Lower leg skin (tissue), 4 donors: ENCODE results near the gene REC8. TPM values are rescaled to one million over a fixed set of nuclear protein-coding genes. Genes with fewer than 3 reads are reported as not detected.
"Not testable (repeated sequence)": the region's sequence is repeated elsewhere in the genome, so short reads cannot be mapped to it uniquely, and the experiment has no call there.

Experiments used
- DNase-seq, 2 donors: peaks; one replicate each; pipeline ENCODE4 v3.0.0-alpha.2; 2019; ENCODE audit warnings: low spot score in 2 of 2
- H3K4me3 ChIP-seq: fragments of 200-600 bp; sonication (generic); 2 replicates; pipeline ENCODE4 v1.5.1; 2017; ENCODE audit warnings: mild to moderate bottlenecking, low read depth; ENCODE audit not compliant: poor library complexity, severe bottlenecking
- POLR2A ChIP-seq, 2 donors: fragments of 450-650 bp; IDR thresholded peaks; one replicate each; pipeline ENCODE4 v1.6.1; 2016 to 2017; ENCODE audit warnings: antibody characterized with exemption in 2 of 2, mild to moderate bottlenecking in 1 of 2, moderate library complexity in 1 of 2
- WGBS, 2 donors: methylation state at CpG; one replicate each; pipeline ENCODE4 v1.1.5; 2018; 5-methylcytosine and 5-hydroxymethylcytosine counted together
- intact Hi-C: fragments of 100-400 bp; cut with DNase I; formaldehyde crosslinking; loops from one replicate; pipeline ENCODE4 v1.15.0; 2023; ENCODE audit warnings: low total_unique reads
- microRNA-seq, 2 donors: library from miRNA; unstranded; fragments of <30 nt; microRNA quantifications; one replicate each; pipeline ENCODE4, GENCODE V29; 2016; ENCODE audit warnings: borderline replicate concordance in 2 of 2, borderline number of aligned reads in 1 of 2
- total RNA-seq, 4 donors: library from RNA; depleted of rRNA; stranded (reverse); fragments of >200 nt; gene quantifications; one replicate each; pipeline ENCODE4 v1.1.0, GENCODE V29; 2016
- TF ChIP-seq, protein P1 (sequence below), 3 donors: fragments of 450-650 bp; IDR thresholded peaks; one replicate each; pipeline ENCODE4 v1.5.1; 2016; ENCODE audit warnings: antibody characterized with exemption in 3 of 3, mild to moderate bottlenecking in 3 of 3, moderate library complexity in 2 of 3

The REC8 gene
- total RNA-seq, 4 donors from 2014 or later = 1.2 to 7.1 (median 2.4) TPM

DNA sequence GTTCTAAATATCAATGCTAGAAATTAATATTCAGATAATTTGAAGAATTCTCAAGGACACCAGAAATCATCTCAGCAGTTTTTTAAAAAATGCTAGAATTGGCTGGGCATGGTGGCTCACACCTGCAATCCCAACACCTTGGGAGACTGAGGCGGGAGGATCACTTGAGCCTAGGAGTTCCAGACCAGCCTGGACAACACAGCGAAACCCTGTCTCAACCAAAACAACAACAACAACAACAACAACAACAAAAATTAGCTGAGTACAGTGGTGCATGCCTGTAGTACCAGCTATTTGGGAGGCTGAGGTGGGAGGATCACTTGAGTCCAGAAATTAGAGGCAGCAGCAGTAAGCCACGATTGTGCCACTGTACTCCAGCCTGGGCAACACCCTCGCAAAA, 47.2 kb downstream of the REC8 start:
- no peak overlapping the region for H3K4me3 ChIP-seq
- TF ChIP-seq, protein P1, sequence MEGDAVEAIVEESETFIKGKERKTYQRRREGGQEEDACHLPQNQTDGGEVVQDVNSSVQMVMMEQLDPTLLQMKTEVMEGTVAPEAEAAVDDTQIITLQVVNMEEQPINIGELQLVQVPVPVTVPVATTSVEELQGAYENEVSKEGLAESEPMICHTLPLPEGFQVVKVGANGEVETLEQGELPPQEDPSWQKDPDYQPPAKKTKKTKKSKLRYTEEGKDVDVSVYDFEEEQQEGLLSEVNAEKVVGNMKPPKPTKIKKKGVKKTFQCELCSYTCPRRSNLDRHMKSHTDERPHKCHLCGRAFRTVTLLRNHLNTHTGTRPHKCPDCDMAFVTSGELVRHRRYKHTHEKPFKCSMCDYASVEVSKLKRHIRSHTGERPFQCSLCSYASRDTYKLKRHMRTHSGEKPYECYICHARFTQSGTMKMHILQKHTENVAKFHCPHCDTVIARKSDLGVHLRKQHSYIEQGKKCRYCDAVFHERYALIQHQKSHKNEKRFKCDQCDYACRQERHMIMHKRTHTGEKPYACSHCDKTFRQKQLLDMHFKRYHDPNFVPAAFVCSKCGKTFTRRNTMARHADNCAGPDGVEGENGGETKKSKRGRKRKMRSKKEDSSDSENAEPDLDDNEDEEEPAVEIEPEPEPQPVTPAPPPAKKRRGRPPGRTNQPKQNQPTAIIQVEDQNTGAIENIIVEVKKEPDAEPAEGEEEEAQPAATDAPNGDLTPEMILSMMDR (IDR thresholded peaks at IDR 0.05) = no peak
- no peak for TF ChIP-seq POLR2A (IDR thresholded peaks at IDR 0.05)
- 84 to 89% methylated on average over 4 of the region's 4 CpGs for WGBS, 2 donors
- intact Hi-C loops = no loop called here
- DNase-seq = peak in 1 of 2 donors; percentile 20

DNA sequence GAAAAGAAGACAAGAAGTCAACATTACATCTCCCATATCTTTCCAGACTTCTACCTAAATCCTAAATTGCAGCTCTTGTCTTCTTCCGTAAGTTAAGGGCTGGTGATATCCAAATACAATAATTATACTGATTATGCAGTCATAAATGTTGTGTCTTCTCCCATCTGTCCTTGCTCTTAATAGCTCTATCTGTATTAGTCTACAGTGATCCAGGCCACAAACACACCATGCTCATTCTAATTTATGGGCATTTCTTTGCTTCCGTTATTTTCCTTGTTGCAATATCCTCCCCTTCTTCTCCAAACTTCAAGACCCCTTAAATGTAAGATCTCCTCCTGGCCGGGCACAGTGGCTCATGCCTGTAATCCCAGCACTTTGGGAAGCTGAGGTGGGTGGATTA, 47.6 kb downstream of the REC8 start:
- DNase-seq = no peak
- H3K4me3 ChIP-seq = no peak overlapping the region
- 62% methylated on average over 3 of the region's 3 CpGs for WGBS, 2 donors
- intact Hi-C loops = no loop called here
- TF ChIP-seq, protein P1 (IDR thresholded peaks at IDR 0.05) = no peak
- TF ChIP-seq POLR2A (IDR thresholded peaks at IDR 0.05) = no peak

DNA sequence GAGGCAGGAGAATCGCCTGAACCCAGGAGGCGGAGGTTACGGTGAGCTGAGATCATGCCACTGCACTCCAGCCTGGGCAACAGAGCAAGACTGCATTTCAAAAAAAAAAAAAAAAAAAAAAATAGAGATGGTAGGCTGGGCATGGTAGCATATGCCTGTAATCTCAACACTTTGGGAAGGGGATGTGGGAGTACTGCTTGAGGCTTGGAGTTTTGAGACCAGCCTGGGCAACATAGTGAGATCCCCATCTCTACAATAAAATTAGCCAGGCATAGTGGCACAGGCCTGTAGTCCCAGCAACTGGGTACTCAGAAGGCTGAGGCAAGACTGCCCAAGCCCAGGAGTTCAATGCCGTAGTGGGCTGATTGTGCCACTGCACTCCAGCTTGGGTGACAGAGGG, 51.1 kb downstream of the REC8 start:
- WGBS, 2 donors = 94 to 98% methylated on average over 4 of the region's 4 CpGs
- H3K4me3 ChIP-seq, intact Hi-C loops: not testable (repeated sequence)
- peak in 1 of 2 donors; percentile 14 for DNase-seq

DNA sequence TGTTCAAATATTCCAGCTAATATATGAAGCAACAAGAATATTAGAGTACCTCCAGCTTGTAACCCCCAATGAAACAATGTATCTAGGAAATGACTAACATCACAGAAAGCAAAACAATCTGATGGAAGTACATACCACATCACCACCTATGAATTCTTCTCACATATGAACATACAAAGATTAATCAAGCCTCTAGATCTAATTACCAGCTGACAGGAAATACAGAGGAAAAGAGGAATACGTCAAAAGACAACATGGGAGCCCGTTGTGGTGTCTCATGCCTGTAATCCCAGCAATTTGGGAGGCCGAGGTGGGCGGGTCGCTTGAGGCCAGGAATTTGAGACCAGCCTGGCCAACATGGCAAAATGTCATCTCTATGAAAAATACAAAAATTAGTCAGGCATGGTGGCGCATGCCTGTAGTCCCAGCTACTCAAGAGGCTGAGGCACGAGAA, 52.8 kb downstream of the REC8 start:
- intact Hi-C loops = no loop called here
- peak in 1 of 2 donors; percentile 63 for DNase-seq
- H3K4me3 ChIP-seq = no peak overlapping the region
- TF ChIP-seq, protein P1 (IDR thresholded peaks at IDR 0.05) = no peak
- no peak for TF ChIP-seq POLR2A (IDR thresholded peaks at IDR 0.05)
- WGBS, 2 donors = 76 to 84% methylated on average over 7 of the region's 7 CpGs

DNA sequence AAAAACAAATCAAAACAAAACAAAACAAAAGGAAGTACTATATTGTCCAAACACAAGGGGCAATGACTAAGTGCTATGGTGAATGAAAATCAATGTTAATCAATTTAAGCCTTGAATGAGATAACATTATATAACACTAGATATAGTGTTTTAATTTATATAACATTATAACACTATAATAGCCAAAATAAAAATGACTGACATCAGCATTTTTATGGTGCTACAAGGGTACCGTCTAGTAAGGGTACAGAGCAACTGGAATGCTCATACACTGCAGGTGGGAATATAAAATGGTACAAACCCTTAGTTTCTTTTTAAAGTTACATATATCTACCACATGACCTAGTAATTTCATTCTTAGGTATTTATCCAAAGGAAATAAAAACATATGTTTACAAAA, 54.6 kb downstream of the REC8 start:
- TF ChIP-seq, protein P1 (IDR thresholded peaks at IDR 0.05) = no peak
- no peak for TF ChIP-seq POLR2A (IDR thresholded peaks at IDR 0.05)
- no peak for DNase-seq
- H3K4me3 ChIP-seq = no peak overlapping the region
- intact Hi-C loops = no loop called here
- 67 to 72% methylated on average over 1 of the region's 1 CpG for WGBS, 2 donors

DNA sequence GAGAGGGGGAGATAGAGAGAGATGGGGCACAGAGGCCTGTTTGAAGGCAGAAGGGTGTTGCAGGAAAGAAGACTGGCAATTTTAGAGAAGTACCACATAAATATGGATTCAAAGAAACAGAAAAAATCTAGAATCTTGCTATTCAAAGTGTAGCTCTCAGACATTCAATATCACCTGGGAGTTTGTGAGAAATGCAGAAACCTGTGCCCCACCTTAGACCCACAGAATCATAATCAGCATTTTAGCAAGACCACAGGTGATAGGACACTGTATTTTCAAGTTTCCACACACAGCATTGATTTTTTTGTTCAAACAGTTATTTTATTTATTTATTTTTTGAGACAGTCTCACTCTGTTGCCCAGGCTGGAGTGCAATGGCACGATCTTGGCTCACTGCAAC, 57.0 kb downstream of the REC8 start:
- H3K4me3 ChIP-seq = no peak overlapping the region
- TF ChIP-seq POLR2A (IDR thresholded peaks at IDR 0.05) = no peak
- TF ChIP-seq, protein P1 (IDR thresholded peaks at IDR 0.05) = no peak
- intact Hi-C loops = no loop called here
- 0 to 100% methylated on average over 1 of the region's 1 CpG for WGBS, 2 donors
- no peak for DNase-seq

Small RNA genes within 50 kb of the gene (microRNA-seq; reads per million reads assigned to microRNA genes)
- 0 reads per million in 2 donors for gene MIR7703

Other genes starting within 250 kb of the REC8 start
- gene DHRS4, start 218.3 kb upstream of the REC8 start, total RNA-seq = 10 to 100 TPM; 29.9 to 54.0 (median 38.9) TPM
- 10 to 100 TPM; 15.8 to 40.4 (median 23.3) TPM for gene DHRS4L2, start 183.2 kb upstream of the REC8 start, total RNA-seq
- 1 to 10 TPM; 2.8 to 7.6 (median 5.2) TPM for gene CARMIL3, start 120.1 kb upstream of the REC8 start, total RNA-seq
- under 1 TPM in 1 of 4 donors, not detected in 3; 0.39 TPM for gene CPNE6, start 100.5 kb upstream of the REC8 start, total RNA-seq
- gene PCK2, start 77.8 kb upstream of the REC8 start, total RNA-seq = 10 to 100 TPM; 15.4 to 29.0 (median 21.0) TPM
- gene DCAF11, start 57.3 kb upstream of the REC8 start, total RNA-seq = 100 to 1,000 TPM in 1 of 4 donors, 10 to 100 TPM in 3; 53.3 to 134 (median 64.3) TPM
- 1 to 10 TPM in 2 of 4 donors, under 1 TPM in 1, not detected in 1; 0.52 to 2.4 (median 2.2) TPM for gene NRL, start 57.1 kb upstream of the REC8 start, total RNA-seq
- gene FITM1, start 41.4 kb upstream of the REC8 start, total RNA-seq = 1 to 10 TPM in 2 of 4 donors, under 1 TPM in 1, not detected in 1; 0.61 to 1.3 (median 1.0) TPM
- 100 to 1,000 TPM in 3 of 4 donors, 10 to 100 TPM in 1; 81.3 to 125 (median 114) TPM for gene PSME1, start 35.9 kb upstream of the REC8 start, total RNA-seq
- 10 to 100 TPM; 13.3 to 21.8 (median 20.6) TPM for gene EMC9, start 30.5 kb upstream of the REC8 start, total RNA-seq
- gene PSME2, start 25.5 kb upstream of the REC8 start, total RNA-seq = 10 to 100 TPM; 23.2 to 50.2 (median 31.2) TPM
- gene RNF31, start 24.6 kb upstream of the REC8 start, total RNA-seq = 10 to 100 TPM; 53.1 to 98.6 (median 77.3) TPM
- gene IRF9, start 10.8 kb upstream of the REC8 start, total RNA-seq = 10 to 100 TPM; 36.1 to 54.1 (median 44.2) TPM
- 10 to 100 TPM; 25.1 to 40.0 (median 32.6) TPM for gene IPO4, start 16.7 kb downstream of the REC8 start, total RNA-seq
- gene TM9SF1, start 23.4 kb downstream of the REC8 start, total RNA-seq = 10 to 100 TPM; 44.6 to 64.4 (median 52.9) TPM
- not detected for gene TSSK4, start 33.6 kb downstream of the REC8 start, total RNA-seq
- 10 to 100 TPM; 50.3 to 99.6 (median 68.1) TPM for gene CHMP4A, start 41.4 kb downstream of the REC8 start, total RNA-seq
- gene MDP1, start 44.0 kb downstream of the REC8 start, total RNA-seq = 10 to 100 TPM in 3 of 4 donors, 1 to 10 TPM in 1; 9.7 to 12.2 (median 10.7) TPM
- gene NEDD8, start 60.3 kb downstream of the REC8 start, total RNA-seq = 100 to 1,000 TPM in 3 of 4 donors, 10 to 100 TPM in 1; 68.0 to 153 (median 107) TPM
- gene GMPR2, start 60.8 kb downstream of the REC8 start, total RNA-seq = 10 to 100 TPM; 39.0 to 57.2 (median 49.0) TPM
- gene TINF2, start 70.5 kb downstream of the REC8 start, total RNA-seq = 10 to 100 TPM; 52.5 to 70.9 (median 60.0) TPM
- 100 to 1,000 TPM; 160 to 283 (median 235) TPM for gene TGM1, start 91.1 kb downstream of the REC8 start, total RNA-seq
- gene RABGGTA, start 99.5 kb downstream of the REC8 start, total RNA-seq = 10 to 100 TPM; 35.5 to 69.4 (median 44.7) TPM
- 100 to 1,000 TPM in 1 of 4 donors, 10 to 100 TPM in 3; 55.0 to 112 (median 90.6) TPM for gene DHRS1, start 127.7 kb downstream of the REC8 start, total RNA-seq
- gene NOP9, start 127.8 kb downstream of the REC8 start, total RNA-seq = 10 to 100 TPM; 13.8 to 20.4 (median 17.6) TPM
- gene CIDEB, start 135.9 kb downstream of the REC8 start, total RNA-seq = 10 to 100 TPM; 10.6 to 29.8 (median 25.1) TPM
- gene LTB4R2, start 138.1 kb downstream of the REC8 start, total RNA-seq = 100 to 1,000 TPM in 3 of 4 donors, 10 to 100 TPM in 1; 88.1 to 173 (median 147) TPM
- 100 to 1,000 TPM in 1 of 4 donors, 10 to 100 TPM in 3; 58.9 to 118 (median 70.9) TPM for gene LTB4R, start 139.4 kb downstream of the REC8 start, total RNA-seq
- gene ADCY4, start 163.0 kb downstream of the REC8 start, total RNA-seq = 10 to 100 TPM in 3 of 4 donors, 1 to 10 TPM in 1; 6.7 to 22.8 (median 16.5) TPM
- gene RIPK3, start 167.9 kb downstream of the REC8 start, total RNA-seq = 10 to 100 TPM in 1 of 4 donors, 1 to 10 TPM in 3; 6.3 to 18.0 (median 7.2) TPM
- 10 to 100 TPM in 3 of 4 donors, 1 to 10 TPM in 1; 8.3 to 26.1 (median 14.0) TPM for gene NFATC4, start 196.1 kb downstream of the REC8 start, total RNA-seq
- 10 to 100 TPM; 17.7 to 37.8 (median 23.5) TPM for gene NYNRIN, start 226.9 kb downstream of the REC8 start, total RNA-seq